Glutamatergic neuron (in vitro differentiated cells): ENCODE results near the gene C4A. TPM values are rescaled to one million over a fixed set of nuclear protein-coding genes. Genes with fewer than 3 reads are reported as not detected.

Experiments
- DNase-seq: peaks from one replicate; pipeline ENCODE4 v3.0.0; 2022
- H3K27ac Mint-ChIP-seq: one replicate; pipeline ENCODE4 v1.8.0; 2020; ENCODE audit warnings: mild to moderate bottlenecking, mixed read lengths, inconsistent platforms; ENCODE audit not compliant: unreplicated experiment
- H3K27me3 Mint-ChIP-seq: one replicate; pipeline ENCODE4 v1.8.0; 2020; ENCODE audit warnings: mild to moderate bottlenecking, moderate library complexity, mixed read lengths, inconsistent platforms; ENCODE audit not compliant: unreplicated experiment
- H3K36me3 Mint-ChIP-seq: one replicate; pipeline ENCODE4 v1.8.0; 2020; ENCODE audit warnings: mild to moderate bottlenecking, mixed read lengths, inconsistent platforms; ENCODE audit not compliant: unreplicated experiment
- H3K4me1 Mint-ChIP-seq: one replicate; pipeline ENCODE4 v1.8.0; 2020; ENCODE audit warnings: mild to moderate bottlenecking, low read depth, mixed read lengths, inconsistent platforms; ENCODE audit not compliant: unreplicated experiment
- H3K4me3 Mint-ChIP-seq: one replicate; pipeline ENCODE4 v1.8.0; 2020; ENCODE audit warnings: mild to moderate bottlenecking, mixed read lengths, inconsistent platforms; ENCODE audit not compliant: unreplicated experiment
- H3K9me3 Mint-ChIP-seq: one replicate; pipeline ENCODE4 v1.8.0; 2020; ENCODE audit warnings: mild to moderate bottlenecking, moderate library complexity, mixed read lengths, inconsistent platforms; ENCODE audit not compliant: unreplicated experiment
- total RNA-seq: library from RNA; stranded (reverse); fragmentation: NEBNext Ultra II Directional; extraction: Animal tissue kit (Norgen Biotek cat#: 25700); gene quantifications from one replicate; pipeline ENCODE4 v1.2.1, GENCODE V29; 2021; ENCODE audit not compliant: unreplicated experiment
- TF ChIP-seq, protein P1 (sequence below): fragments of 200-600 bp; sonication (generic); IDR thresholded peaks from one replicate; pipeline ENCODE4 v1.5.0; 2021; ENCODE audit not compliant: partially characterized antibody, unreplicated experiment

C4A gene
- total RNA-seq, 1 donor from 2014 or later = 9.3 TPM

DNA sequence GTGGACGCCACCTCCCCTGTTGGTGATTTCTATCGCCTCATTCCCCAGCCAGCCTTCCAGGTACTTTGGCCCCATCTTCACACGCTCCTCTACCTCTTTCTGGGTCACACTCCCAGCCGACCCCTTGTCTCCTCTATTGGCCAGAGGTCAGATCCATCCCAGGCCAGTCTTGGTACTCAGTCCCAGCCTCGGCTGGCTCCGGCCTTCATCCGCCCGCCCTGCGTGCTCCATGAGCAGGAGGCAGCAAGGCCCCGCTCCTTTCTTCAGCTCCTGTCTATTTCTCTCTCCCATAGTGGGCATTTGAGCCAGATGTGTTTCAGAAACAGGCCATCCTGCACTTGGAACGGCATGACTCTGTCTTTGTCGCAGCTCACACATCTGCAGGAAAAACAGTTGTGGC is 20.2 kb upstream of the C4A start:
- H3K36me3 Mint-ChIP-seq = no peaks in the 10 kb centered on the region
- TF ChIP-seq, protein P1, sequence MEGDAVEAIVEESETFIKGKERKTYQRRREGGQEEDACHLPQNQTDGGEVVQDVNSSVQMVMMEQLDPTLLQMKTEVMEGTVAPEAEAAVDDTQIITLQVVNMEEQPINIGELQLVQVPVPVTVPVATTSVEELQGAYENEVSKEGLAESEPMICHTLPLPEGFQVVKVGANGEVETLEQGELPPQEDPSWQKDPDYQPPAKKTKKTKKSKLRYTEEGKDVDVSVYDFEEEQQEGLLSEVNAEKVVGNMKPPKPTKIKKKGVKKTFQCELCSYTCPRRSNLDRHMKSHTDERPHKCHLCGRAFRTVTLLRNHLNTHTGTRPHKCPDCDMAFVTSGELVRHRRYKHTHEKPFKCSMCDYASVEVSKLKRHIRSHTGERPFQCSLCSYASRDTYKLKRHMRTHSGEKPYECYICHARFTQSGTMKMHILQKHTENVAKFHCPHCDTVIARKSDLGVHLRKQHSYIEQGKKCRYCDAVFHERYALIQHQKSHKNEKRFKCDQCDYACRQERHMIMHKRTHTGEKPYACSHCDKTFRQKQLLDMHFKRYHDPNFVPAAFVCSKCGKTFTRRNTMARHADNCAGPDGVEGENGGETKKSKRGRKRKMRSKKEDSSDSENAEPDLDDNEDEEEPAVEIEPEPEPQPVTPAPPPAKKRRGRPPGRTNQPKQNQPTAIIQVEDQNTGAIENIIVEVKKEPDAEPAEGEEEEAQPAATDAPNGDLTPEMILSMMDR = no peak
- peaks cover 6% of the 10 kb centered on the region for H3K27me3 Mint-ChIP-seq

GRCh38 chr6:31963921-31964320 is 17.9 kb upstream of the C4A start:
- Mint-ChIP-seq H3K4me3 (no peak overlapping the region), H3K27ac (no peak overlapping the region), H3K9me3 (peaks cover 9% of the 10 kb centered on the region), H3K4me1 (peaks cover 5% of the 10 kb centered on the region), H3K36me3 (no peaks in the 10 kb centered on the region), H3K27me3 (peaks cover 6% of the 10 kb centered on the region)
- DNase-seq = no peak
- TF ChIP-seq, protein P1 = no peak

More for the DNA sequence above, 20.2 kb upstream of the C4A start:
- Mint-ChIP-seq H3K9me3 (peaks cover 10% of the 10 kb centered on the region), H3K4me1 (peaks cover 9% of the 10 kb centered on the region), H3K4me3 (peak overlapping the region; percentile 23), H3K27ac (no peak overlapping the region)
- DNase-seq = no peak

DNA sequence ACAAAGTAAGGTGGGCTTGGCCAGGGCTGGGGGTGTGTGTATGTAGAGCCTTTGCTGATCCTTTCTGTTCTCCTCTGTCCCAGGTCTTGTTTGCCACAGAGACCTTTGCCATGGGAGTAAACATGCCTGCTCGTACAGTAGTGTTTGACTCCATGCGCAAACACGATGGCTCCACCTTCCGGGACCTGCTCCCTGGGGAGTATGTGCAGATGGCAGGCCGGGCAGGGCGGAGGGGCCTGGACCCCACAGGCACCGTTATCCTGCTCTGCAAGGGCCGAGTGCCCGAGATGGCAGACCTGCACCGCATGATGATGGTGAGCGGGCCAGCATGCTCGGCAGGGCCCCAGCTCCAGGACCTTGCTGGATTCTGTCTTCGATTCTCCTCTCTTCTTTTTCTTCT is 16.2 kb upstream of the C4A start:
- no peaks in the 10 kb centered on the region for H3K36me3 Mint-ChIP-seq
- no peak for DNase-seq
- TF ChIP-seq, protein P1 = no peak
- no peak overlapping the region for H3K4me3 Mint-ChIP-seq
- H3K27me3 Mint-ChIP-seq = peaks cover 4% of the 10 kb centered on the region
- no peaks in the 10 kb centered on the region for H3K4me1 Mint-ChIP-seq
- H3K9me3 Mint-ChIP-seq = peaks cover 8% of the 10 kb centered on the region
- no peak overlapping the region for H3K27ac Mint-ChIP-seq

GRCh38 chr6:31966506-31966905 is 15.4 kb upstream of the C4A start:
- no peak for DNase-seq
- H3K4me1 Mint-ChIP-seq = no peaks in the 10 kb centered on the region
- TF ChIP-seq, protein P1 = no peak
- H3K27ac Mint-ChIP-seq = no peak overlapping the region
- H3K4me3 Mint-ChIP-seq = no peak overlapping the region
- H3K9me3 Mint-ChIP-seq = peaks cover 8% of the 10 kb centered on the region
- peaks cover 5% of the 10 kb centered on the region for H3K27me3 Mint-ChIP-seq
- H3K36me3 Mint-ChIP-seq = no peaks in the 10 kb centered on the region

DNA sequence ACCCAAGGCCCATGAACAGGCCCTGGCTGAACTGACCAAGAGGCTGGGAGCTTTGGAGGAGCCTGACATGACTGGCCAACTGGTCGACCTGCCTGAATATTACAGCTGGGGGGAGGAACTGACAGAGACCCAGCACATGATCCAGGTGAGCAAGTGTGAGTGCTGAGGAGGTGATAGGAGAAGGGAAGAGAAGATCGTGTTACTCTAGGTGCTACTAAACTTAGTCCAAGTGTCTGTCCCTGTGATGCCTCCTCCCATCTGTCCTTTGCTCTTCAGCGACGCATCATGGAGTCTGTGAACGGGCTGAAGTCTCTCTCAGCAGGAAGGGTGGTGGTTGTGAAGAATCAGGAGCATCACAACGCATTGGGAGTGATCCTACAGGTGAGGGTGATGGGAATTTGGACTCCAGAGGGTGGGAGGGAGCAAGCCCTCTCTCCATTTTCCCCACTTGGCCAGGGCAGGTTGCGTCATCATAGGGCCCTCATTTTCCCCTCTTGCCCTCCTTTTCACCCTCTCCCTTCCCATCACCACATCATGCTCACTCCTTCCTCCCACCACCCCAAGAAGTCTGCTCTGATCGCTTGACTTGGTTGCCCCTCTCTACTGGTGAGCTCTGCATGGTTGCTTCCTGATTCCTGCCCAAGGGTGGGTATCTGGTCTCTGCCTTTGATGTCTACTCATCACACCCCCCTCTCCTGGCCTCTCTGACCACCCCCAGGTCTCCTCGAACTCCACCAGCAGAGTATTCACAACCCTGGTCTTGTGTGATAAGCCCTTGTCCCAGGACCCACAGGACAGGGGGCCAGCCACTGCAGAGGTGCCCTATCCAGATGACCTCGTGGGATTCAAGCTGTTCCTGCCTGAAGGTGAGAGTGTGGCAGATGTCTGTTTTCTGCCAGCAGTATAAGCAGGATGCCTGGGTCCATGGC is 14.6 kb upstream of the C4A start:
- H3K4me1 Mint-ChIP-seq = no peaks in the 10 kb centered on the region
- no peak overlapping the region for H3K27ac Mint-ChIP-seq
- TF ChIP-seq, protein P1 = no peak
- no peaks in the 10 kb centered on the region for H3K36me3 Mint-ChIP-seq
- peaks cover 13% of the 10 kb centered on the region for H3K9me3 Mint-ChIP-seq
- peak overlapping the region; percentile 15 for H3K4me3 Mint-ChIP-seq
- peaks cover 11% of the 10 kb centered on the region for H3K27me3 Mint-ChIP-seq
- no peak for DNase-seq
